PC-3 (cell line): ENCODE measurements around the gene GBE1. TPM values are rescaled to one million over a fixed set of nuclear protein-coding genes. Genes with fewer than 3 reads are reported as not detected.

ENCODE experiments used
- ATAC-seq: fragments of 200-7000 bp; cut with Tn5 transposase; 2 replicates; pipeline ENCODE4 v1.9.1; 2020; ENCODE audit warnings: mild to moderate bottlenecking, moderate library complexity
- BruUV-seq: library from RNA; stranded (reverse); fragments of 400-500 nt; replicated peaks from 2 replicates; lab custom pipeline; 2021; lab: Mats Ljungman, UMichigan
- CTCF ChIA-PET: fragments of 300-600 bp; sonication (Branson Sonifier 250); formaldehyde crosslinking; loops from one replicate; lab custom pipeline; 2022; ENCODE audit warnings: antibody characterized with exemption; lab: Charles Lee
- POLR2A ChIA-PET: fragments of 300-600 bp; sonication (Branson Sonifier 250); formaldehyde crosslinking; loops from one replicate; lab custom pipeline; 2022; ENCODE audit warnings: antibody characterized with exemption; ENCODE audit not compliant: unreplicated experiment; lab: Charles Lee
- DNase-seq: peaks from one replicate; pipeline ENCODE4 v3.0.0-alpha.2; 2015
- H2AFZ ChIP-seq: fragments of 300-600 bp; sonication (generic); 2 replicates; pipeline ENCODE4 v1.6.0; 2016; ENCODE audit warnings: antibody characterized with exemption, low read length
- H3F3A ChIP-seq: fragments of 300-600 bp; sonication (generic); one replicate; pipeline ENCODE4 v1.6.0; 2017; ENCODE audit warnings: antibody characterized with exemption, low read length, control low read depth, mild to moderate bottlenecking; ENCODE audit not compliant: unreplicated experiment
- H3K27ac ChIP-seq: fragments of 300-600 bp; sonication (generic); 2 replicates; pipeline ENCODE4 v1.5.1; 2016; ENCODE audit warnings: mild to moderate bottlenecking, low read length
- H3K27me3 ChIP-seq: fragments of 300-600 bp; sonication (generic); 2 replicates; pipeline ENCODE4 v1.6.1; 2016; ENCODE audit warnings: low read length, mixed read lengths
- H3K36me3 ChIP-seq: fragments of 300-600 bp; sonication (generic); 2 replicates; pipeline ENCODE4 v1.6.1; 2016; ENCODE audit warnings: low read depth, mixed run types, low read length, mixed read lengths
- H3K4me1 ChIP-seq: fragments of 300-600 bp; sonication (generic); 2 replicates; pipeline ENCODE4 v1.5.1; 2016; ENCODE audit warnings: low read length; ENCODE audit not compliant: insufficient read depth
- H3K4me2 ChIP-seq: fragments of 300-600 bp; sonication (generic); 2 replicates; pipeline ENCODE4 v1.6.0; 2016; ENCODE audit warnings: low read length
- H3K4me3 ChIP-seq: fragments of 300-600 bp; sonication (generic); 2 replicates; pipeline ENCODE4 v1.5.1; 2016; ENCODE audit warnings: mild to moderate bottlenecking, low read length, mixed read lengths
- H3K79me2 ChIP-seq: fragments of 300-600 bp; sonication (generic); 2 replicates; pipeline ENCODE4 v1.6.1; 2017; ENCODE audit warnings: low read length, mixed read lengths
- H3K9ac ChIP-seq: fragments of 300-600 bp; sonication (generic); 2 replicates; pipeline ENCODE4 v1.6.0; 2016; ENCODE audit warnings: mild to moderate bottlenecking, low read length
- H3K9me2 ChIP-seq: fragments of 300-600 bp; sonication (generic); replicated peaks from 2 replicates; pipeline ENCODE4 v1.6.1; 2016; ENCODE audit warnings: mixed run types, low read length, mixed read lengths
- H3K9me3 ChIP-seq: fragments of 300-600 bp; sonication (generic); 2 replicates; pipeline ENCODE4 v1.6.1; 2016; ENCODE audit warnings: low read length, mixed read lengths
- H4K20me1 ChIP-seq: fragments of 300-600 bp; sonication (generic); 2 replicates; pipeline ENCODE4 v1.6.1; 2016; ENCODE audit warnings: low read length, mixed read lengths
- CTCF ChIP-seq: fragments of 300-600 bp; sonication (generic); conservative IDR thresholded peaks from 2 replicates; pipeline ENCODE4 v1.5.1; 2017; ENCODE audit warnings: antibody characterized with exemption, low read depth, mild to moderate bottlenecking, low read length
- EZH2 ChIP-seq: fragments of 300-600 bp; sonication (generic); IDR thresholded peaks from one replicate; pipeline ENCODE4 v1.6.1; 2017; ENCODE audit warnings: antibody characterized with exemption, mild to moderate bottlenecking, low read length; ENCODE audit not compliant: unreplicated experiment
- EZH2phosphoT487 ChIP-seq: fragments of 300-600 bp; sonication (generic); IDR thresholded peaks from 2 replicates; pipeline ENCODE4 v1.6.1; 2018; ENCODE audit warnings: mild to moderate bottlenecking, antibody characterized with exemption, low read length, borderline replicate concordance
- intact Hi-C: fragments of 100-400 bp; cut with micrococcal nuclease; formaldehyde crosslinking; loops from 2 replicates; pipeline ENCODE4 v1.9.0; 2023
- total RNA-seq: library from RNA; depleted of rRNA; stranded (reverse); fragments of >200 nt; gene quantifications from 2 replicates; pipeline ENCODE4 v1.2.3, GENCODE V29; 2014

Gene GBE1
- total RNA-seq, 1 experiment from 2014 or later, result 57.7 TPM

- ChIA-PET CTCF (no interaction called here), POLR2A (no interaction called here)
- H2AFZ ChIP-seq, result no peak overlapping the region
- intact Hi-C loops, result no loop called here
- H3K79me2 ChIP-seq, result no peaks in the 10 kb centered on the region
- no peak for TF ChIP-seq EZH2phosphoT487
- TF ChIP-seq EZH2, result no peak
- no peak for TF ChIP-seq CTCF
- no peaks in the 10 kb centered on the region for H3K9me3 ChIP-seq
- no peaks in the 10 kb centered on the region for H3F3A ChIP-seq
- ATAC-seq, result no peak
- H3K4me2 ChIP-seq, result no peak overlapping the region
- DNase-seq, result no peak
- no peak overlapping the region for H3K27ac ChIP-seq
- H4K20me1 ChIP-seq, result no peaks in the 10 kb centered on the region
- no peak overlapping the region for H3K4me3 ChIP-seq
- no peaks in the 10 kb centered on the region for H3K9me2 ChIP-seq
- H3K4me1 ChIP-seq, result no peaks in the 10 kb centered on the region
- no peaks in the 10 kb centered on the region for H3K36me3 ChIP-seq
- H3K27me3 ChIP-seq, result no peaks in the 10 kb centered on the region
- no peak overlapping the region for H3K9ac ChIP-seq
- no TSS peak for BruUV-seq
Observed at GRCh38 chr3:81477740-81478139, 283.7 kb downstream of the GBE1 start.

GRCh38 chr3:81476692-81477091, 284.8 kb downstream of the GBE1 start:
- intact Hi-C loops, result no loop called here

More at GRCh38 chr3:81476692-81477091, 284.8 kb downstream of the GBE1 start:
- Histone ChIP-seq H3K9me2 (no peaks in the 10 kb centered on the region), H3K36me3 (no peaks in the 10 kb centered on the region), H4K20me1 (no peaks in the 10 kb centered on the region), H3K27me3 (no peaks in the 10 kb centered on the region), H3K79me2 (no peaks in the 10 kb centered on the region), H3K4me2 (no peak overlapping the region), H3K27ac (no peak overlapping the region), H2AFZ (no peak overlapping the region), H3K4me3 (no peak overlapping the region), H3K9ac (no peak overlapping the region), H3K4me1 (no peaks in the 10 kb centered on the region), H3F3A (no peaks in the 10 kb centered on the region), H3K9me3 (no peaks in the 10 kb centered on the region)
- DNase-seq, result no peak
- no TSS peak for BruUV-seq
- ChIA-PET POLR2A (no interaction called here), CTCF (no interaction called here)
- TF ChIP-seq EZH2phosphoT487 (no peak), EZH2 (no peak), CTCF (no peak)
- no peak for ATAC-seq
